B cell (primary cell): ENCODE results near the gene ZNF804B. TPM values are rescaled to one million over a fixed set of nuclear protein-coding genes. Genes with fewer than 3 reads are reported as not detected.

Source experiments
- ATAC-seq: fragments of 200-7000 bp; cut with Tn5 transposase; one replicate; pipeline ENCODE4 v1.10.0; 2021; ENCODE audit warnings: low read depth, mild to moderate bottlenecking, moderate number of reproducible peaks, moderate library complexity
- CTCF ChIA-PET: fragments of 350-600 bp; sonication (Branson Sonifier 250); formaldehyde crosslinking; loops from one replicate; lab custom pipeline; 2021; ENCODE audit warnings: antibody characterized with exemption, inconsistent platforms; lab: Charles Lee
- POLR2A ChIA-PET: fragments of 350-600 bp; sonication (Branson Sonifier 250); formaldehyde crosslinking; loops from one replicate; lab custom pipeline; 2021; ENCODE audit warnings: antibody characterized with exemption; lab: Charles Lee
- DNase-seq: peaks from one replicate; pipeline ENCODE4 v3.0.0; 2013
- H2AFZ ChIP-seq: 2 replicates; pipeline ENCODE4 v1.6.1; 2012; ENCODE audit warnings: mild to moderate bottlenecking, low read depth, low read length; ENCODE audit not compliant: insufficient read depth, poor library complexity, severe bottlenecking
- H3K27ac ChIP-seq, 2 donors: 1 replicate in 1 of 2; 2 replicates in 1 of 2; pipeline ENCODE4 v1.5.1; 2012 to 2013; ENCODE audit warnings: low read length in 2 of 2, mild to moderate bottlenecking in 2 of 2, moderate library complexity in 1 of 2
- H3K27me3 ChIP-seq, 4 experiments: fragments of 200-600 bp in 1 of 4; sonication (generic) in 1 of 4; replicated peaks in 1 of 4; 1 replicate in 2 of 4; 2 replicates in 2 of 4; pipeline versions ENCODE4 v1.6.1 to v1.7.0; 2013 to 2016; ENCODE audit warnings: low read length in 3 of 4, mild to moderate bottlenecking in 2 of 4, mixed read lengths in 1 of 4, moderate library complexity in 1 of 4; ENCODE audit not compliant: insufficient read depth in 4 of 4, control insufficient read depth in 3 of 4; ENCODE audit errors: control extremely low read depth in 1 of 4
- H3K36me3 ChIP-seq, 2 experiments: replicated peaks in 1 of 2; 1 replicate in 1 of 2; 2 replicates in 1 of 2; pipeline versions ENCODE4 v1.6.1 to v1.7.1; 2013; ENCODE audit warnings: low read length in 1 of 2; ENCODE audit not compliant: insufficient read depth in 2 of 2, control insufficient read depth in 1 of 2; ENCODE audit errors: control extremely low read depth in 1 of 2, extremely low read depth in 1 of 2
- H3K4me1 ChIP-seq, 2 donors: fragments of 200-600 bp in 1 of 2; sonication (generic) in 1 of 2; 1 replicate in 1 of 2; 2 replicates in 1 of 2; pipeline versions ENCODE4 v1.5.1 to v1.6.1; 2013 to 2017; ENCODE audit warnings: low read length in 2 of 2; ENCODE audit not compliant: control insufficient read depth in 2 of 2, insufficient read depth in 2 of 2
- H3K4me2 ChIP-seq: replicated peaks from 2 replicates; pipeline ENCODE3; 2012; ENCODE audit warnings: mild to moderate bottlenecking, low read depth, low read length; ENCODE audit not compliant: poor library complexity, severe bottlenecking
- H3K4me3 ChIP-seq, 5 experiments: fragments of 200-600 bp in 1 of 5; sonication (generic) in 1 of 5; 1 replicate in 3 of 5; 2 replicates in 2 of 5; pipeline versions ENCODE4 v1.5.1 to v1.7.0; 2011 to 2016; ENCODE audit warnings: low read length in 4 of 5, mild to moderate bottlenecking in 4 of 5, low read depth in 2 of 5, control low read depth in 1 of 5, moderate library complexity in 1 of 5; ENCODE audit not compliant: insufficient read depth in 1 of 5; ENCODE audit errors: control extremely low read depth in 1 of 5, extremely low read depth in 1 of 5
- H3K79me2 ChIP-seq: fragments of 200-600 bp; sonication (generic); one replicate; pipeline ENCODE4 v1.6.0; 2016; ENCODE audit warnings: low read length; ENCODE audit not compliant: control insufficient read depth, insufficient read depth
- H3K9ac ChIP-seq: fragments of 200-600 bp; sonication (generic); 2 replicates; pipeline ENCODE4 v1.6.1; 2017; ENCODE audit warnings: mild to moderate bottlenecking, low read length, moderate library complexity
- H3K9me3 ChIP-seq, 3 donors: one replicate each; pipeline versions ENCODE4 v1.6.1 to v1.7.1; 2013; ENCODE audit warnings: low read length in 2 of 3; ENCODE audit not compliant: control insufficient read depth in 2 of 3, insufficient read depth in 1 of 3; ENCODE audit errors: control extremely low read depth in 1 of 3
- H4K20me1 ChIP-seq: 2 replicates; pipeline ENCODE4 v1.6.0; 2012; ENCODE audit warnings: mild to moderate bottlenecking, low read length; ENCODE audit not compliant: insufficient read depth, control insufficient read depth, poor library complexity, severe bottlenecking
- H3K27ac Mint-ChIP-seq: one replicate; pipeline ENCODE4 v1.8.0; 2021; ENCODE audit warnings: mixed read lengths
- H3K27me3 Mint-ChIP-seq: one replicate; pipeline ENCODE4 v1.8.0; 2021; ENCODE audit warnings: mixed read lengths
- H3K4me1 Mint-ChIP-seq: one replicate; pipeline ENCODE4 v1.8.0; 2021; ENCODE audit warnings: mixed read lengths
- H3K4me3 Mint-ChIP-seq: one replicate; pipeline ENCODE4 v1.8.0; 2021; ENCODE audit warnings: mixed read lengths
- H3K9me3 Mint-ChIP-seq: one replicate; pipeline ENCODE4 v1.8.0; 2022; ENCODE audit warnings: mixed read lengths; ENCODE audit not compliant: insufficient read depth
- CTCF ChIP-seq: fragments of 200-600 bp; IDR thresholded peaks from one replicate; pipeline ENCODE4 v1.8.0; 2022; ENCODE audit warnings: antibody characterized with exemption, mild to moderate bottlenecking
- EZH2 ChIP-seq: IDR thresholded peaks from 2 replicates; pipeline ENCODE4 v1.6.1; 2012; ENCODE audit warnings: borderline replicate concordance, low read depth, mild to moderate bottlenecking, moderate library complexity, low read length; ENCODE audit not compliant: insufficient read depth, poor library complexity, severe bottlenecking
- WGBS: methylation state at CpG from one replicate; pipeline ENCODE4 v1.1.5; 2013; ENCODE audit warnings: missing lambda C conversion rate; ENCODE audit not compliant: insufficient coverage; 5-methylcytosine and 5-hydroxymethylcytosine counted together
- intact Hi-C: fragments of 100-400 bp; cut with micrococcal nuclease; formaldehyde crosslinking; loops from one replicate; pipeline ENCODE4 v1.10.0; 2022
- polyA plus RNA-seq: library from polyadenylated mRNA; depleted of rRNA; stranded (reverse); fragments of >200 nt; gene quantifications from 2 replicates; pipeline ENCODE4 v1.2.3, GENCODE V29; 2012
- total RNA-seq, 2 donors: library from RNA; stranded (reverse); fragments of 120-200 nt in 1 of 2; gene quantifications; 1 replicate in 1 of 2; 2 replicates in 1 of 2; pipeline versions ENCODE4 v1.2.3 to v1.2.4, GENCODE V29; 2013 to 2022

ZNF804B gene
- total and polyA plus RNA-seq, 2 donors (not counting 1 experiment from before 2014, with no cell fraction given), result not detected

GRCh38 chr7:88868456-88868855 is 109.0 kb downstream of the ZNF804B start:
- H4K20me1 ChIP-seq, result no peaks in the 10 kb centered on the region
- H3K27ac Mint-ChIP-seq, result no peak overlapping the region
- no peak overlapping the region for H3K9ac ChIP-seq
- ATAC-seq (no peak), DNase-seq (no peak)
- H3K36me3 ChIP-seq, result no peaks in the 10 kb centered on the region
- no peaks in the 10 kb centered on the region for H3K27me3 Mint-ChIP-seq
- H3K4me3 ChIP-seq, result no peak overlapping the region
- TF ChIP-seq EZH2 (no peak), CTCF (no peak)
- peaks cover 0 to 6% (median 0%) of the 10 kb centered on the region in 3 donors for H3K9me3 ChIP-seq
- H2AFZ ChIP-seq, result no peak overlapping the region
- no peaks in the 10 kb centered on the region for H3K9me3 Mint-ChIP-seq
- WGBS, result no CpG with 5 or more reads among the region's 1 CpG
- ChIA-PET CTCF (no interaction called here), POLR2A (no interaction called here)
- no peaks in the 10 kb centered on the region for H3K27me3 ChIP-seq
- H3K79me2 ChIP-seq, result no peaks in the 10 kb centered on the region
- H3K4me1 Mint-ChIP-seq, result no peaks in the 10 kb centered on the region
- no peaks in the 10 kb centered on the region for H3K4me1 ChIP-seq
- H3K27ac ChIP-seq, result no peak overlapping the region
- intact Hi-C loops, result no loop called here
- no peak overlapping the region for H3K4me3 Mint-ChIP-seq
- H3K4me2 ChIP-seq, result no peak overlapping the region

DNA sequence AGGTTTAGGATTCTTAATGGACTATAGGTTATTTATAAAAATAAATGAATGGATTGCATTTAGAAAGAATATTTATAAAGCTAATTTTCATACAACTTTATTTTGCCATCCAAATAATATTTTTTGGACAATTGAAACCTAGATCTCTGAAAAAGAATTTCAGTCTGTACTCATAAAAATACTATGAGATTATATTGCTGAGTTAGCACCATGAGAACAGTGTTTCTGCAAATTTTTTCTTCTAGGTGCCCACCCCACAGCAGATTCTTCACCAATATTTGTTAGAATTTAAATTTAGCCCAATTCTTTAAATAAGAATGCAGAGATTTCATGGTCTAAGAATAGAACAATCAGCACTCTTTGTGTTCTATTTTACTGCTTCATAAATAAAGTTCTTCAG is 121.6 kb downstream of the ZNF804B start:
- ChIA-PET POLR2A (no interaction called here), CTCF (no interaction called here)
- no peaks in the 10 kb centered on the region for H3K9me3 ChIP-seq
- H3K27me3 ChIP-seq, result no peaks in the 10 kb centered on the region
- no peaks in the 10 kb centered on the region for H3K36me3 ChIP-seq
- no peak overlapping the region for H2AFZ ChIP-seq
- no peaks in the 10 kb centered on the region for H3K9me3 Mint-ChIP-seq
- no peak for TF ChIP-seq EZH2
- TF ChIP-seq CTCF, result no peak
- H3K4me1 Mint-ChIP-seq, result no peaks in the 10 kb centered on the region
- no peak overlapping the region for H3K27ac ChIP-seq
- H3K4me2 ChIP-seq, result no peak overlapping the region
- H3K4me3 Mint-ChIP-seq, result no peak overlapping the region
- no peak overlapping the region for H3K27ac Mint-ChIP-seq
- H3K9ac ChIP-seq, result no peak overlapping the region
- no peaks in the 10 kb centered on the region for H3K27me3 Mint-ChIP-seq
- intact Hi-C loops, result no loop called here
- H3K4me1 ChIP-seq, result no peaks in the 10 kb centered on the region
- no peak for ATAC-seq
- no peak for DNase-seq
- H4K20me1 ChIP-seq, result no peaks in the 10 kb centered on the region
- H3K4me3 ChIP-seq, result no peak overlapping the region
- H3K79me2 ChIP-seq, result no peaks in the 10 kb centered on the region
